Keratinocyte (primary cell): ENCODE results near the gene CTNND2. TPM values are rescaled to one million over a fixed set of nuclear protein-coding genes. Genes with fewer than 3 reads are reported as not detected.

Experiments
- DNase-seq: peaks from one replicate; pipeline ENCODE4 v3.0.0-alpha.2; 2011; ENCODE audit warnings: low read depth, missing footprints, low spot score
- FAIRE-seq: peaks from 2 replicates; lab custom pipeline; 2011; peaks lifted over from hg19 to GRCh38; lab: Jason Lieb, UNC
- H2AFZ ChIP-seq: 2 replicates; pipeline ENCODE4 v1.6.0; 2012; ENCODE audit warnings: low read length, control low read depth, inconsistent platforms; ENCODE audit not compliant: control insufficient read depth
- H3K27ac ChIP-seq: 2 replicates; pipeline ENCODE4 v1.5.1; 2011; ENCODE audit warnings: low read length; ENCODE audit not compliant: control insufficient read depth, insufficient read depth
- H3K27me3 ChIP-seq: 3 replicates; pipeline ENCODE4 v1.6.0; 2011; ENCODE audit warnings: low read length; ENCODE audit not compliant: control insufficient read depth, insufficient read depth; ENCODE audit errors: extremely low read depth
- H3K36me3 ChIP-seq, 2 experiments: 2 replicates in 1 of 2; 3 replicates in 1 of 2; pipeline ENCODE4 v1.5.1; 2011; ENCODE audit warnings: low read length in 2 of 2, mild to moderate bottlenecking in 1 of 2; ENCODE audit not compliant: control insufficient read depth in 2 of 2, insufficient read depth in 2 of 2; ENCODE audit errors: extremely low read depth in 1 of 2
- H3K4me1 ChIP-seq: 3 replicates; pipeline ENCODE4 v1.5.1; 2011; ENCODE audit warnings: low read length; ENCODE audit not compliant: control insufficient read depth, insufficient read depth; ENCODE audit errors: extremely low read depth
- H3K4me2 ChIP-seq: 3 replicates; pipeline ENCODE4 v1.6.0; 2011; ENCODE audit warnings: low read depth, low read length; ENCODE audit not compliant: control insufficient read depth, insufficient read depth; ENCODE audit errors: extremely low read depth
- H3K4me3 ChIP-seq, 3 experiments: fragments of 200-600 bp in 1 of 3; sonication (generic) in 1 of 3; 2 replicates in 2 of 3; 3 replicates in 1 of 3; pipeline ENCODE4 v1.5.1; 2011 to 2016; ENCODE audit warnings: low read length in 3 of 3, mild to moderate bottlenecking in 3 of 3, control low read depth in 2 of 3, inconsistent platforms in 1 of 3, low read depth in 1 of 3, mixed read lengths in 1 of 3, mixed run types in 1 of 3, moderate library complexity in 1 of 3; ENCODE audit not compliant: control insufficient read depth in 2 of 3, insufficient read depth in 2 of 3; ENCODE audit errors: extremely low read depth in 1 of 3
- H3K79me2 ChIP-seq: 2 replicates; pipeline ENCODE4 v1.6.0; 2012; ENCODE audit warnings: low read length; ENCODE audit not compliant: control insufficient read depth, insufficient read depth
- H3K9ac ChIP-seq: 3 replicates; pipeline ENCODE4 v1.6.0; 2011; ENCODE audit warnings: low read length; ENCODE audit not compliant: control insufficient read depth, insufficient read depth; ENCODE audit errors: extremely low read depth
- H3K9me1 ChIP-seq: 3 replicates; pipeline ENCODE4 v1.6.0; 2011; ENCODE audit warnings: low read length; ENCODE audit not compliant: control insufficient read depth, insufficient read depth; ENCODE audit errors: extremely low read depth
- H3K9me3 ChIP-seq: 2 replicates; pipeline ENCODE4 v1.5.1; 2012; ENCODE audit warnings: low read depth, low read length; ENCODE audit not compliant: control insufficient read depth
- H4K20me1 ChIP-seq: 3 replicates; pipeline ENCODE4 v1.6.0; 2011; ENCODE audit warnings: low read length; ENCODE audit not compliant: control insufficient read depth, insufficient read depth; ENCODE audit errors: extremely low read depth
- EZH2 ChIP-seq: IDR thresholded peaks from one replicate; pipeline ENCODE4 v1.6.1; 2012; ENCODE audit warnings: inconsistent platforms, mild to moderate bottlenecking, low read length, moderate library complexity
- dilution Hi-C: fragments of 300-500 bp; cut with MboI; formaldehyde crosslinking; loops from one replicate; pipeline ENCODE4 v1.7.0; 2020; ENCODE audit warnings: low sequenced_read_pairs; ENCODE audit not compliant: extremely low pct_ligation_motif_present
- polyA plus RNA-seq, 5 experiments: library from polyadenylated mRNA; depleted of rRNA in 3 of 5; stranded (reverse) in 3 of 5; stranded (forward) in 1 of 5; unstranded in 1 of 5; fragments of >200 nt; gene quantifications; 1 replicate in 1 of 5; 2 replicates in 3 of 5; 3 replicates in 1 of 5; pipeline versions ENCODE4 v1.2.1 to v1.2.3, GENCODE V29; 2011 to 2012; ENCODE audit warnings: missing spikeins in 2 of 5, low read depth in 1 of 5, low replicate concordance in 1 of 5
- TF ChIP-seq, protein P1 (sequence below), 3 experiments: IDR thresholded peaks in 1 of 3; conservative IDR thresholded peaks in 1 of 3; optimal IDR thresholded peaks in 1 of 3; 2 replicates in 2 of 3; 3 replicates in 1 of 3; pipeline versions ENCODE3 to v1.5.1; 2011; ENCODE audit warnings: low read length in 3 of 3, mild to moderate bottlenecking in 3 of 3, moderate library complexity in 2 of 3, control low read depth in 1 of 3, inconsistent platforms in 1 of 3; ENCODE audit not compliant: insufficient read depth in 2 of 3; ENCODE audit errors: extremely low read depth in 1 of 3

CTNND2 gene
- polyA plus RNA-seq, 1 donor (not counting 4 experiments of a cell fraction or from before 2014, with no cell fraction given) = not detected

GRCh38 chr5:11247224-11247623 is 657.0 kb downstream of the CTNND2 start:
- TF ChIP-seq EZH2 = no peak
- TF ChIP-seq, protein P1, sequence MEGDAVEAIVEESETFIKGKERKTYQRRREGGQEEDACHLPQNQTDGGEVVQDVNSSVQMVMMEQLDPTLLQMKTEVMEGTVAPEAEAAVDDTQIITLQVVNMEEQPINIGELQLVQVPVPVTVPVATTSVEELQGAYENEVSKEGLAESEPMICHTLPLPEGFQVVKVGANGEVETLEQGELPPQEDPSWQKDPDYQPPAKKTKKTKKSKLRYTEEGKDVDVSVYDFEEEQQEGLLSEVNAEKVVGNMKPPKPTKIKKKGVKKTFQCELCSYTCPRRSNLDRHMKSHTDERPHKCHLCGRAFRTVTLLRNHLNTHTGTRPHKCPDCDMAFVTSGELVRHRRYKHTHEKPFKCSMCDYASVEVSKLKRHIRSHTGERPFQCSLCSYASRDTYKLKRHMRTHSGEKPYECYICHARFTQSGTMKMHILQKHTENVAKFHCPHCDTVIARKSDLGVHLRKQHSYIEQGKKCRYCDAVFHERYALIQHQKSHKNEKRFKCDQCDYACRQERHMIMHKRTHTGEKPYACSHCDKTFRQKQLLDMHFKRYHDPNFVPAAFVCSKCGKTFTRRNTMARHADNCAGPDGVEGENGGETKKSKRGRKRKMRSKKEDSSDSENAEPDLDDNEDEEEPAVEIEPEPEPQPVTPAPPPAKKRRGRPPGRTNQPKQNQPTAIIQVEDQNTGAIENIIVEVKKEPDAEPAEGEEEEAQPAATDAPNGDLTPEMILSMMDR (optimal IDR thresholded peaks at IDR 0.05 in 1 of 3, IDR thresholded peaks at IDR 0.05 in 1 of 3, conservative IDR thresholded peaks at IDR 0.05 in 1 of 3; ENCODE audit: extremely low read depth in 1 of 3, insufficient read depth in 2 of 3, low read length in 3 of 3) = no peak
- DNase-seq (no peak), FAIRE-seq (no peak)
- Histone ChIP-seq H4K20me1 (no peaks in the 10 kb centered on the region), H3K9ac (no peak overlapping the region), H3K4me3 (no peak overlapping the region), H3K79me2 (no peaks in the 10 kb centered on the region), H3K27me3 (no peaks in the 10 kb centered on the region), H2AFZ (no peak overlapping the region), H3K4me2 (no peak overlapping the region), H3K4me1 (peaks cover 14% of the 10 kb centered on the region), H3K27ac (no peak overlapping the region), H3K36me3 (no peaks in the 10 kb centered on the region), H3K9me3 (no peaks in the 10 kb centered on the region), H3K9me1 (no peaks in the 10 kb centered on the region)
- dilution Hi-C loops = no loop called here

GRCh38 chr5:11240293-11241190 is 663.7 kb downstream of the CTNND2 start:
- dilution Hi-C loops = no loop called here
- Histone ChIP-seq H3K79me2 (no peaks in the 10 kb centered on the region), H3K9me3 (no peaks in the 10 kb centered on the region), H3K9me1 (no peaks in the 10 kb centered on the region), H3K4me3 (no peak overlapping the region), H3K4me2 (no peak overlapping the region), H3K36me3 (no peaks in the 10 kb centered on the region), H3K27ac (no peak overlapping the region), H3K27me3 (no peaks in the 10 kb centered on the region), H3K4me1 (no peaks in the 10 kb centered on the region), H3K9ac (no peak overlapping the region), H4K20me1 (no peaks in the 10 kb centered on the region), H2AFZ (no peak overlapping the region)
- FAIRE-seq (no peak), DNase-seq (no peak)
- TF ChIP-seq, protein P1 (optimal IDR thresholded peaks at IDR 0.05 in 1 of 3, IDR thresholded peaks at IDR 0.05 in 1 of 3, conservative IDR thresholded peaks at IDR 0.05 in 1 of 3; ENCODE audit: extremely low read depth in 1 of 3, insufficient read depth in 2 of 3, low read length in 3 of 3) = no peak
- no peak for TF ChIP-seq EZH2
